Heart left ventricle (tissue), 16 donors: Measurements from ENCODE around the gene NANOGP8. TPM values are rescaled to one million over a fixed set of nuclear protein-coding genes. Genes with fewer than 3 reads are reported as not detected.

Experiments
- ATAC-seq, 4 donors: fragments of 200-7000 bp; cut with Tn5 transposase; one replicate each; pipeline ENCODE4 v1.9.1; 2020 to 2022; ENCODE audit warnings: moderate library complexity in 4 of 4, mild to moderate bottlenecking in 3 of 4, moderate number of reproducible peaks in 1 of 4
- DNase-seq, 5 donors: peaks; one replicate each; pipeline ENCODE4 v3.0.0-alpha.2; 2020
- H3K27ac ChIP-seq, 12 donors: fragments of 200-600 bp; sonication (generic) in 4 of 12; one replicate each; pipeline versions ENCODE4 v1.5.0 to v1.8.0; 2016 to 2022; ENCODE audit warnings: mild to moderate bottlenecking in 2 of 12
- H3K27me3 ChIP-seq, 9 donors: fragments of 200-600 bp; sonication (generic) in 2 of 9; one replicate each; pipeline versions ENCODE4 v1.5.1 to v1.8.0; 2016 to 2022; ENCODE audit warnings: mild to moderate bottlenecking in 3 of 9
- H3K36me3 ChIP-seq, 9 donors: fragments of 200-600 bp; sonication (generic) in 2 of 9; one replicate each; pipeline versions ENCODE4 v1.5.0 to v1.8.0; 2018 to 2022; ENCODE audit warnings: mild to moderate bottlenecking in 2 of 9
- H3K4me1 ChIP-seq, 12 donors: fragments of 200-600 bp; sonication (generic) in 4 of 12; one replicate each; pipeline versions ENCODE4 v1.5.0 to v1.8.0; 2016 to 2022; ENCODE audit warnings: mild to moderate bottlenecking in 3 of 12
- H3K4me3 ChIP-seq, 12 donors: fragments of 200-600 bp; sonication (generic) in 4 of 12; one replicate each; pipeline versions ENCODE4 v1.5.0 to v1.8.0; 2017 to 2022; ENCODE audit warnings: mild to moderate bottlenecking in 9 of 12, moderate library complexity in 4 of 12
- H3K9me3 ChIP-seq, 12 donors: fragments of 200-600 bp; sonication (generic) in 4 of 12; one replicate each; pipeline versions ENCODE4 v1.5.0 to v1.8.0; 2016 to 2022; ENCODE audit warnings: mild to moderate bottlenecking in 1 of 12
- POLR2A ChIP-seq, 2 donors: fragments of 450-650 bp; IDR thresholded peaks; one replicate each; pipeline ENCODE4 v1.6.1; 2017; ENCODE audit warnings: antibody characterized with exemption in 2 of 2, mild to moderate bottlenecking in 2 of 2, moderate library complexity in 2 of 2
- WGBS, 4 donors: extraction: QIAGEN DNeasy Blood & Tissue Kit in 2 of 4; methylation state at CpG; one replicate each; pipeline versions ENCODE4 v1.1.5 to v1.1.7; 2013 to 2018; 5-methylcytosine and 5-hydroxymethylcytosine counted together
- intact Hi-C, 10 donors: fragments of 100-400 bp; cut with DNase I; formaldehyde crosslinking; loops; one replicate each; pipeline versions ENCODE4 v1.11.1 to v1.14.2; 2022
- polyA plus RNA-seq, 2 donors: library from polyadenylated mRNA; stranded (reverse); fragments of 200-250 nt; gene quantifications; one replicate each; pipeline ENCODE4 v1.2.3, GENCODE V29; 2013
- total RNA-seq, 9 donors: library from RNA; depleted of rRNA in 2 of 9; stranded (reverse); fragments of >200 nt in 2 of 9; fragmentation: NEBNext Ultra II Directional in 3 of 9; extraction: Animal tissue kit (Norgen Biotek cat#: 25700) in 3 of 9; gene quantifications; one replicate each; pipeline versions ENCODE4 v1.1.0 to v1.2.4, GENCODE V29; 2016 to 2023
- TF ChIP-seq, protein P1 (sequence below), 12 donors: fragments of 200-600 bp; sonication (generic) in 4 of 12; IDR thresholded peaks; one replicate each; pipeline versions ENCODE4 v1.5.0 to v1.8.0; 2018 to 2022; ENCODE audit warnings: antibody characterized with exemption in 12 of 12, mild to moderate bottlenecking in 5 of 12
- donor health status: ischemic (EF 13 %, LVEDD 7.1; RV severe dilation, severe dysfunction).
- donor health status: healthy with polysubstance abuse.
- donor health status: DM: no; HTN: yes; CAD: no.
- donor health status: DM: no; HTN: no; CAD: no.
- donor health status: ischemic (EF 25% LVEDD 6.9; RV normal size, moderate dysfunction).
- donor health status: ischemic (EF 25% LVEDD 5.7; RV mildly dilated, moderate dysfunction).
- donor health status: healthy.
- donor health status: DM: yes; HTN: yes; CAD: no.
- donor health status: ischemic (EF 35%, LVEDD 5.7; RV mildly dilated, moderate dysfunction).
- donor health status: nonischemic (EF 11% LVEDD 7.7; RV severe dilation, severe dysfunction).
- donor health status: DM: yes; HTN: yes; CAD: no.
- donor health status: PGD.
- donor health status: ischemic (EF 29% LVEDD 5.4; RV normal size, mild dysfunction).
- donor health status: nonischemic (EF 23%, LVEDD 6.1; RV moderate dilation, normal function).

NANOGP8 gene
- total and polyA plus RNA-seq, 11 donors = 0.34 to 0.47 TPM; not detected in 9

DNA sequence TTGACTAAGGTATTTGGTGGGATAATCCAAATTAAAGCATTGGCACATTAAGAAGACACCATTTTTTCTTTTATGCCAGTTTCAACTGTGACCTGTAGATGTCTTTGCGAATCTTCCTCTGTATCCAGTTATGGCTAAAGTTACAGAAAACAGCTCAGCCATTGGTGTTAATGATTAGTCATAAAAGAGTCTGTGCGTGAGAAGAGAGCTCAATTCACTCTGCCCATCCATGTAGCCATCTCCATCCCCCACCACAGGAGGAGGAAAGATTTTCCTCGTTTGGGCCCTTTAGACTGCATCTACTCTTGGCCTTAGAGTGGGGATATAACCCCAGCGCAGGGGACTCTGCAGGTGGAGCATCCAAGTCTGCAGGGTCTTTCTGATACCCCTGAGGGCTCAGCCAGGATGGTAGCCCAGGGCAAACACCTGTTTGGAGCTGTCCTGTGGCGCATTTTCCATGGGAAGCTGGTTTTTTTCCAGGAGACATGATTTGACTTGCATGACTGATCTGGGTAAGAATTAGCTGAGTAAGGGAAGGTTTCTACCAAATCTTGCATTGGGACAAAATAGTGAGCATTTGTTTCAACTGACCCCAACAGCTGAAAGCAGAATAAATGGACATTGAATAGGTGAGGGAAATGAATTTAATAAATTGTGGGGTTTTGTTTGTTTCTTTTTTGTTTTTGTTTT is 29.5 kb downstream of the NANOGP8 start:
- Histone ChIP-seq H3K4me1 (no peaks in the 10 kb centered on the region), H3K27me3 (no peaks in the 10 kb centered on the region), H3K27ac (no peak overlapping the region), H3K36me3 (no peaks in the 10 kb centered on the region), H3K9me3 (no peaks in the 10 kb centered on the region), H3K4me3 (no peak overlapping the region)
- ATAC-seq (no peak), DNase-seq (no peak)
- 89 to 93% (median 91%) methylated on average over 5 of the region's 5 CpGs for WGBS, 4 donors
- no peak for TF ChIP-seq POLR2A (IDR thresholded peaks at IDR 0.05)
- TF ChIP-seq, protein P1, sequence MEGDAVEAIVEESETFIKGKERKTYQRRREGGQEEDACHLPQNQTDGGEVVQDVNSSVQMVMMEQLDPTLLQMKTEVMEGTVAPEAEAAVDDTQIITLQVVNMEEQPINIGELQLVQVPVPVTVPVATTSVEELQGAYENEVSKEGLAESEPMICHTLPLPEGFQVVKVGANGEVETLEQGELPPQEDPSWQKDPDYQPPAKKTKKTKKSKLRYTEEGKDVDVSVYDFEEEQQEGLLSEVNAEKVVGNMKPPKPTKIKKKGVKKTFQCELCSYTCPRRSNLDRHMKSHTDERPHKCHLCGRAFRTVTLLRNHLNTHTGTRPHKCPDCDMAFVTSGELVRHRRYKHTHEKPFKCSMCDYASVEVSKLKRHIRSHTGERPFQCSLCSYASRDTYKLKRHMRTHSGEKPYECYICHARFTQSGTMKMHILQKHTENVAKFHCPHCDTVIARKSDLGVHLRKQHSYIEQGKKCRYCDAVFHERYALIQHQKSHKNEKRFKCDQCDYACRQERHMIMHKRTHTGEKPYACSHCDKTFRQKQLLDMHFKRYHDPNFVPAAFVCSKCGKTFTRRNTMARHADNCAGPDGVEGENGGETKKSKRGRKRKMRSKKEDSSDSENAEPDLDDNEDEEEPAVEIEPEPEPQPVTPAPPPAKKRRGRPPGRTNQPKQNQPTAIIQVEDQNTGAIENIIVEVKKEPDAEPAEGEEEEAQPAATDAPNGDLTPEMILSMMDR (IDR thresholded peaks at IDR 0.05) = no peak
- intact Hi-C loops = no loop called here

GRCh38 chr15:35054380-35054779 is 30.7 kb downstream of the NANOGP8 start:
- DNase-seq (no peak), ATAC-seq (no peak)
- H3K4me1 ChIP-seq = no peaks in the 10 kb centered on the region
- intact Hi-C loops = no loop called here
- no peak overlapping the region for H3K4me3 ChIP-seq
- no peaks in the 10 kb centered on the region for H3K27me3 ChIP-seq
- WGBS, 4 donors = 84 to 94% (median 91%) methylated on average over 6 of the region's 6 CpGs
- TF ChIP-seq, protein P1 (IDR thresholded peaks at IDR 0.05) = no peak
- TF ChIP-seq POLR2A (IDR thresholded peaks at IDR 0.05) = no peak
- no peaks in the 10 kb centered on the region for H3K36me3 ChIP-seq
- no peaks in the 10 kb centered on the region for H3K9me3 ChIP-seq
- no peak overlapping the region for H3K27ac ChIP-seq

- Histone ChIP-seq H3K36me3 (no peaks in the 10 kb centered on the region), H3K27ac (no peak overlapping the region), H3K9me3 (no peaks in the 10 kb centered on the region), H3K4me1 (no peaks in the 10 kb centered on the region), H3K4me3 (no peak overlapping the region), H3K27me3 (no peaks in the 10 kb centered on the region)
- DNase-seq = no peak
- TF ChIP-seq, protein P1 (IDR thresholded peaks at IDR 0.05) = no peak
- no peak for TF ChIP-seq POLR2A (IDR thresholded peaks at IDR 0.05)
- intact Hi-C loops = no loop called here
- no peak for ATAC-seq
These were observed 37.1 kb downstream of the NANOGP8 start for GRCh38 chr15:35047996-35048395.

- no peaks in the 10 kb centered on the region for H3K36me3 ChIP-seq
- no peak overlapping the region for H3K27ac ChIP-seq
- no peak for ATAC-seq
- no peak overlapping the region for H3K4me3 ChIP-seq
- 74 to 83% (median 78%) methylated on average over 1 of the region's 1 CpG for WGBS, 4 donors
- H3K9me3 ChIP-seq = no peaks in the 10 kb centered on the region
- H3K4me1 ChIP-seq = no peaks in the 10 kb centered on the region
- intact Hi-C loops = no loop called here
- no peak for TF ChIP-seq POLR2A (IDR thresholded peaks at IDR 0.05)
- TF ChIP-seq, protein P1 (IDR thresholded peaks at IDR 0.05) = no peak
- no peaks in the 10 kb centered on the region for H3K27me3 ChIP-seq
- no peak for DNase-seq
These were observed 37.6 kb downstream of the NANOGP8 start for GRCh38 chr15:35047528-35047927.
